H1 (cell line): ENCODE results near the gene BRCA2. TPM values are rescaled to one million over a fixed set of nuclear protein-coding genes. Genes with fewer than 3 reads are reported as not detected.

Experiments
- HDAC2 ChIP-seq, 2 experiments: fragments of 300-600 bp in 1 of 2; sonication (generic) in 1 of 2; IDR thresholded peaks; 2 replicates each; pipeline ENCODE4 v1.6.1; 2011 to 2012; ENCODE audit warnings: low read depth in 2 of 2, low read length in 2 of 2, mild to moderate bottlenecking in 2 of 2, moderate library complexity in 2 of 2, borderline replicate concordance in 1 of 2, inconsistent platforms in 1 of 2
- TEAD4 ChIP-seq: IDR thresholded peaks from 2 replicates; pipeline ENCODE4 v1.6.1; 2012; ENCODE audit warnings: low read depth, low read length, inconsistent platforms, mixed read lengths
- YY1 ChIP-seq: IDR thresholded peaks from 2 replicates; pipeline ENCODE4 v1.6.1; 2011; ENCODE audit warnings: low read depth, mild to moderate bottlenecking, low read length
- polyA plus RNA-seq, 7 experiments: library from polyadenylated mRNA; depleted of rRNA in 3 of 7; stranded (reverse) in 5 of 7; unstranded in 2 of 7; fragments of >200 nt in 5 of 7; fragments of 200-250 nt in 2 of 7; gene quantifications; 1 replicate in 5 of 7; 2 replicates in 1 of 7; 4 replicates in 1 of 7; pipeline versions ENCODE4 v1.2.1 to v1.2.3, GENCODE V29; 2011 to 2013; ENCODE audit warnings: missing spikeins in 2 of 7, mixed read lengths in 2 of 7
- total RNA-seq: library from RNA; stranded (reverse); fragmentation: NEBNext Ultra II Directional; extraction: Animal tissue kit (Norgen Biotek cat#: 25700); gene quantifications from 2 replicates; pipeline ENCODE4 v1.2.1, GENCODE V29; 2021

Gene BRCA2
- total and polyA plus RNA-seq, 2 of the 8 experiments (the other 6 are each of a cell fraction or from before 2014, with no cell fraction given): 4.2 to 24.9 TPM

GRCh38 chr13:32285633-32285965, 29.7 kb upstream of the BRCA2 start (continued):
- TF ChIP-seq HDAC2 (IDR thresholded peaks at IDR 0.05; ENCODE audit: borderline replicate concordance in 1 of 2, low read depth in 2 of 2, low read length in 2 of 2): no peak
- TF ChIP-seq YY1: no peak
- TF ChIP-seq TEAD4: no peak
